GM12872 (cell line): Measurements from ENCODE around the gene DDX20.

Experiments
- TF ChIP-seq, protein P1 (sequence below): IDR thresholded peaks from 3 replicates; pipeline ENCODE4 v1.5.1; 2011; ENCODE audit warnings: low read depth, mild to moderate bottlenecking, low read length, moderate library complexity; ENCODE audit not compliant: insufficient read depth

Gene DDX20

DNA sequence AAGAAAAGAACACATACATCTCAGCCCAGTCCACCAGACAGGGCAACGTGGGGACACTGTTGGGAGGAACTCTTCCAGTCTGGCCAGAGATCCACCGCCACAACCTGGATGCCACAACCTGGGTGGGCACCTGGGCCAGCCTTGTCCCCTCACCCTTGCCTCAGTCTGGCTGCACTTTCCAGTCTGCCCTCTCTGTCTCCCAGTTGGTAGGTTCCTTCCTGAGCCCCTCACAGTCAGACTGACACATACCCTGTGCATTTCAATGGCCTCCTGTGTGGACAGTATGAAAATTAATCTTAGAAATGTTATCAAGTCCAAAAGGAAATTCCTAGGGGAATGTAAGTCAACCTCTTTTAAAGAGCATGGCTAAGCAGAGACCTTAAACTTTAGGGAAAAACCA lies 49.5 kb downstream of the DDX20 start:
- TF ChIP-seq, protein P1, sequence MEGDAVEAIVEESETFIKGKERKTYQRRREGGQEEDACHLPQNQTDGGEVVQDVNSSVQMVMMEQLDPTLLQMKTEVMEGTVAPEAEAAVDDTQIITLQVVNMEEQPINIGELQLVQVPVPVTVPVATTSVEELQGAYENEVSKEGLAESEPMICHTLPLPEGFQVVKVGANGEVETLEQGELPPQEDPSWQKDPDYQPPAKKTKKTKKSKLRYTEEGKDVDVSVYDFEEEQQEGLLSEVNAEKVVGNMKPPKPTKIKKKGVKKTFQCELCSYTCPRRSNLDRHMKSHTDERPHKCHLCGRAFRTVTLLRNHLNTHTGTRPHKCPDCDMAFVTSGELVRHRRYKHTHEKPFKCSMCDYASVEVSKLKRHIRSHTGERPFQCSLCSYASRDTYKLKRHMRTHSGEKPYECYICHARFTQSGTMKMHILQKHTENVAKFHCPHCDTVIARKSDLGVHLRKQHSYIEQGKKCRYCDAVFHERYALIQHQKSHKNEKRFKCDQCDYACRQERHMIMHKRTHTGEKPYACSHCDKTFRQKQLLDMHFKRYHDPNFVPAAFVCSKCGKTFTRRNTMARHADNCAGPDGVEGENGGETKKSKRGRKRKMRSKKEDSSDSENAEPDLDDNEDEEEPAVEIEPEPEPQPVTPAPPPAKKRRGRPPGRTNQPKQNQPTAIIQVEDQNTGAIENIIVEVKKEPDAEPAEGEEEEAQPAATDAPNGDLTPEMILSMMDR: no peak

DNA sequence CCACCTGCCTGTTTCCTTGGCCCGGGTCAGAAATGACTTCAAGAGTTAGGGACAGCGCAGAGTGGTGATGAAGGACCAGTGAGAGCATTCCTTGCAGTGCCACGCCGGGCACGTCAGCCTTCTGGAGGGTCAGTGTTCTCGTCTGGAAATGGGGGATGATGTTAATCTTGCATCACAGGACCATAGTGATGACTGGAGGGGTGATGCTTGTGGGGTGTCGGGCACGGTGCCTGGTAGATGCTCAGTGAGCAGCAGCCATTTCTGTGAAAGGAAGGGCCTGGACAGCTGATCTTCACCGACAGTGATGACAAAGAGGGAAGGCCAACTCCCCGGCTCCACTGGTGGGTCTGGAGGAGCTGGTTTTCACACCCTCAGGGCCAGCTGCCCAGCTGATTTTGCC lies 56.2 kb downstream of the DDX20 start:
- TF ChIP-seq, protein P1: no peak

DNA sequence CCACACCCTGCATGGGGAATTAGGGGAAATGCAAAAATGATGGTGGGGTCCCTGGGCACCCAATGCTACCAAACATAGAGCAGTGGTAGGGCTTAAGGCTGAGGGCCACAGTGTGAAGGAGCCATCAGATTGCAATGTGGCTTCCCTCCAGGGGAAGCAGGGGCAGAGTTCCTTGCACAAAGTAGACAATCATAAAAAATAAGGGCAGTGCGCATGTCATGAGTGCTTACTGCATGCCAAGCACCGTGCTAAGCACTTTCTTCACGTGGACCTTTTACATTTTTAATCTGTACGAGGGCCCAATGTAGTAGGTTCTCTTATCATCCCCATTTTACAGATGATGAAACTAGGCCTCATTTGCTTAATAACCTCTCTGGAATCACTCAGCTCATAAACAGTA lies 56.6 kb downstream of the DDX20 start:
- TF ChIP-seq, protein P1: no peak

DNA sequence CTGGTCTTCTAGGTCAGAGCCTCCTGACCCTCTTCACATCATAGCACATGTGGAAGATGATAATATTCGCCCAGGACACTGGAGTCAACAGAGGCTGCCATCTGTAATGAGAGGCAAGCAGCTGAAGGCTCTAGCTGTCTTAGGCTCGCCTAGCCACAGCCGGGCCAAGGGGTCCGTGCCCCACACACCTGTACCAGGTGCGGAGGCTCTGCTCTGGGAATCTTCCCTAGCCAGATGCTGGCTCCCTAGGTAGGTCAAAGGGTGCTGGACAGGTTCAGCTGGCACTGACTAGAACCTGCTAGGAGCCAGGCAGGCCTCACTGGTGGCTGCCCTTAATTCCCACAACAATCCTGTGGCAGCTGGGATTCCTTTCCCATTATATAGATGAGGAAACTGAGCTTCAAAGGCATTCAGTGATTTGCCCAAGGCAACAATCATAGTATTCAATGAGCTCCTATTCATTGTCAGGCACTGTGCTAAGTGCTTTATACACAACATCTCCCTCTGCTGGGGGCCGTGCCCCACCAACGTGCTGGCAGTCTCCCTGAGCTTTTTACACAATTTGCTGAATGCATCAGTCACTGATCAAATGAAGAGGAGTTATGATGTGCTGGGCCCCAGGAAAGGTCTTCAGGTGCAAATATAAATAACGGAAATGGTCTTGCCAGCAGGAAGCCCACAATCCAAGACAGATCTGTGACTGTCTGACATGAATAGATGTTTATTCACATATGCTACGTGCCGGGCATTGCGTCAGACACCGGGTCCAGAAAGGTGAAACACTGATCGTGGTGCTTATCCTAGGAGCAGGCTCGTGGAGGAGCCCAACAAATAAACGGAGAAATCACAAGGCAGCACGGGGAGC lies 58.0 kb downstream of the DDX20 start:
- TF ChIP-seq, protein P1: peak; percentile 32; the same call in 1 of the 3 replicates

DNA sequence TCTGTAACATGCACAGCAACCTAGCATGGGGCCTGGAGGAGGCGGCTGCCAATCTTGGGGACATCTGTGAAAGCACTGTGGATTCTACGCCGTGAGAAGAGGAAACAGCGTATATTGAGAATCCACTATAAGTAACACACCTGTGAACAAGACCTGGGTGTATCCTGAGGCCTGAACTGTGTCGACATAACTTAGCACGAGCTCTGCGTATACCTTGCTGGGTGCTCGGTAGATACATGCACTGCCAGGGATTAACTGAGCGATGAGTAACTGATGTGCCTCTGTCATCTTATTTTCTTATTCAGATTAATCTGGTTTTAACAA lies 58.6 kb downstream of the DDX20 start:
- TF ChIP-seq, protein P1: no peak

DNA sequence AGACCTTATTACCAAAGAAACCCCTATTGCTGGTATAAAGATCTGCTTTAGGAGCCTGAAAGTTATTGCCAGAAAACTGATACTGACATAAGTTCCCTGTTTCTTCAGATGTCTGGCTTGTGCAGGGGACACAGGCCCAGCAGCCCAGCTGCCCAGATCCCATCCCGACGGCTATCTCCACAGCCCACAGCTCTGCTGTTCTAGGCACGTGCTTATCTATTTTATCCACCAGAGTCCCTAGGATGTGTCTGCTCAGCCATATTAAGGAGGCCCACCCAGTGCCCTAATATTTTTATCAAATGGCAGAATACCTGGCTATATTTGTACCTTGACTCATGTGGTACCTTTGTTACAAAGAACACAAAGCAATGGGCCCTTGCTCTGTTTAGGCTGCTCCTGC lies 58.9 kb downstream of the DDX20 start:
- TF ChIP-seq, protein P1: no peak
